ENCODE measurements around the gene TP53I13.

Gene TP53I13

DNA sequence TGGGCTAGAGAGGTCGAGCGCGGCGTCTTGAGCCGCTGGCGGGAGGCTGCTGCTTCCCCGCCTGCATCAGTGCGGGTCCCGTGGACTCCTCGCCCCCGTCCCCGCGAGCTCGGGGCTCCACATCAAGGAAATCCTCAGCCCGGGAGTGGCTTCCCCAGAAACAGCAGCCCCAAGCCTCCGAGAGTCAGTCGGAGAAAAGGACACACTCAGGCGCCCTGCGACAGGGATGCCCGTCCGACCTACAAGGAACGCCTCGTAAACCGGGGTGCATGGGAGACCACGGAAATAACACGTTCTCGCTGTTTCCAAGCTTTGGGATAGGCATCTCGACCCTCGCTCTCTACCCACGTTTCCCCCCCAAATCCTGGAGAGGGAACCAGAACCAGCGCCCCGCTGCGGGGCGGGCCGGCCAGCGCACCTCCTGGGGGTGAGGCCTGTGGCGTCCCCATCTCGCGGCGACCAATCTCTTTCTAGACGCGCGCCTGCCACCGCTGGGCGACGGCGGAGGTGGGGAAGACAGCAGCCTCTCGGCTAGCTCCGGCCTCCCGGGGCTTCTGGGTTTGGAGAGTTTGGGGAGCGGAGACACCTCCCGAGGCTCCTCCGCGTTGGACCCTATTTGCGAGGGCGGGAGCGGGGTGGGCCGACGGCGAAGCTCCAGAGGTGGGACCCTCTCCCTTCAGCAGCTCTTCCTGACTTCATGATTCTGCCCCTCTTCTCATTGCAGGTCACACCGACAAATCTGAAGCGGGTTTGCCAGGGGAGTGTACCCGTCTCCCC lies 759 bp upstream of the TP53I13 start:
- peak; percentile 78 for DNase-seq

DNA sequence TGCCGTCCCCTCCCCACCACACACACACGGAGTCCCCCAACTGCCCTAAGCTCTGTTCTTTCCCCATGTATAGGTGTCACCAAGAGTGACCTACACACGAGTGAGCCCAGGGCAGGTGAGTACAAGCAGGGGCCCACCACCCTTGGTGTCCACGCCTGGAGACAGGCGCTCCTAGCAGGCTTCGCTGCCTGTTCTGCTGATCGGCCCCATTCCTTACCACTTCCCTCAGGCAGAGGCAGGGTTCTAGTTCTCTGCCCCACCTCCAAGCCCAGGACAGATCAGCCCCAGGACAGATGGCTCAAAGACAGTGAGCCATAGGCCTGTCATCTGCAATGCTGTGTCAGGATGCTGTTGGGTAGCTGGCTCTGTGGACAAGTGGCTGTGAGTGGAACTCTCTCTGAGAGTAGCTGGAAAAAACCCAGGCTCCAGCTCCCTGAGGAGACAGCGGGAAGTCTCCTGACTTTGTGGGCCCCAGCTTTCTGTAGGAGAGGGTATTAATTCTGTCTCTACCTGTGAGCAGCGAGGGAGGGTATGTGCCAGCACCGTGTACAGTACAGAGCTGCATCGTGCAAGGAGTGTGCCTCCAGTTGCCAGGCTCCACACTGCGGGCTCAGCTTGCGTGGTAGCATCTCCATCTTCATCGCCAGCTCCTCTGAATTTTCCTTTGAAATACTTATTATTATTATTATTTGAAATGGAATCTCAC lies 897 bp downstream of the TP53I13 start:
- no peak for DNase-seq

DNA sequence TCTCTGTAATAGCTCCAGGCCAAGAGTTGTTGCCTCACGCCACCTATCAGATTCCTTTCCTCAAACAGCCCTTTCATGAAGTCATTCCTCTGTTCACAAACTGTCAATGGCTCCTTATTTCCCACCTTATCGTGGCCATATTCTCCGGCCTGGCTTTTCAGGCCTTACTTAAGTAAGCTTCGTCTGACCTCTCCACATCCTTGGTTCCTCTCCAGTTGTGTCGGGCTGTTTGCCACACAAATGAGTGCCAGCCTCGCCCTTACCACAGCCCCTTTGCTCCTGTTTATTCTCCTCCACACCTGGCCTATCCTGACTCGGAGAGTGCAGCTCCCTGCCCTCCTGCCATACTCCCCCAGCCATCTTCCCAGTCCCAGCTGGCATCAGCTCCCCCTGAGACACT lies 2.0 kb downstream of the TP53I13 start:
- no peak for DNase-seq

DNA sequence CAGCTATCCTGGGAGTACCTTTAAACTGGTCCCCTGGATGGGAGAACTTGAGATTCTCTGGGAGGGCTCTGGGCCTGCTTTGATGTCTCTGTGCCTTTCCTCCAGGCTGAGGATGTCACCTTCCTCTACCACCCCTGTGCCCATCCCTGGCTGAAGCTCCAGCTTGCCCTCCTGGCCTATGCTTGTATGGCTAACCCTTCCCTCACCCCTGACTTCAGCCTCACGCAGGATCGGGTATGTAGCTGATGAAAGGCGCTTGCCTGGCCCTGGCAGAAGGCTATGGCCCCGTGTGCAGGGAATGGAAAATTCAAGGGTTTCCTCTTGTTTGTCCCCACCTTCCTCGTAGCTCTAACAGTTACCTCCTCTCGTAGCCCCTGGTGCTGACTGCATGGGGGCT lies 3.0 kb downstream of the TP53I13 start:
- no peak for DNase-seq

DNA sequence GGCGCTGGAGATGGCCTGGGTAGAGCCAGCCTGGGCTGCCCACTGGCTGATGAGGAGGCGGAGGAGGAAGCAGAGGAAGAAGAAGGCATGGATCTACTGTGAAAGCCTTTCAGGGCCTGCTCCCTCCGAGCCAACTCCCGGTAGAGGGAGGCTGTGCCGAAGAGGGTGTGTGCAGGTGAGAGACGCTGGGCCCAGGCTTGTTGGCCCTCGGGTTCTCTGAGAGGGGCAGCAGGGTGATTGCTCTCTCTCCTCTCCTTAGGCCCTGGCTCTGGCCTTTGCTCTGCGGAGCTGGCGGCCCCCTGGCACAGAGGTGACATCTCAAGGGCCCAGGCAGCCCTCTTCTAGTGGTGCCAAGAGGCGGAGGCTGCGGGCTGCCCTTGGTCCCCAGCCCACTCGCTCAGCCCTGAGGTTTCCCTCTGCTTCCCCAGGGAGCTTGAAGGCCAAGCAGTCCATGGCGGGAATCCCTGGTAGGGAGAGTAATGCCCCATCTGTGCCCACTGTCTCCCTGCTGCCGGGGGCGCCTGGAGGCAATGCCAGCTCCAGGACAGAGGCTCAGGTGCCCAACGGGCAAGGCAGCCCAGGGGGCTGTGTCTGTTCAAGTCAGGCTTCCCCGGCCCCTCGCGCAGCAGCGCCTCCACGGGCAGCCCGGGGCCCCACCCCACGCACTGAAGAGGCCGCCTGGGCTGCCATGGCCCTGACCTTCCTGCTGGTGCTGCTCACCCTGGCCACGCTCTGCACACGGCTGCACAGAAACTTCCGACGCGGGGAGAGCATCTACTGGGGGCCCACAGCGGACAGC lies 3.6 kb downstream of the TP53I13 start:
- DNase-seq, result no peak

DNA sequence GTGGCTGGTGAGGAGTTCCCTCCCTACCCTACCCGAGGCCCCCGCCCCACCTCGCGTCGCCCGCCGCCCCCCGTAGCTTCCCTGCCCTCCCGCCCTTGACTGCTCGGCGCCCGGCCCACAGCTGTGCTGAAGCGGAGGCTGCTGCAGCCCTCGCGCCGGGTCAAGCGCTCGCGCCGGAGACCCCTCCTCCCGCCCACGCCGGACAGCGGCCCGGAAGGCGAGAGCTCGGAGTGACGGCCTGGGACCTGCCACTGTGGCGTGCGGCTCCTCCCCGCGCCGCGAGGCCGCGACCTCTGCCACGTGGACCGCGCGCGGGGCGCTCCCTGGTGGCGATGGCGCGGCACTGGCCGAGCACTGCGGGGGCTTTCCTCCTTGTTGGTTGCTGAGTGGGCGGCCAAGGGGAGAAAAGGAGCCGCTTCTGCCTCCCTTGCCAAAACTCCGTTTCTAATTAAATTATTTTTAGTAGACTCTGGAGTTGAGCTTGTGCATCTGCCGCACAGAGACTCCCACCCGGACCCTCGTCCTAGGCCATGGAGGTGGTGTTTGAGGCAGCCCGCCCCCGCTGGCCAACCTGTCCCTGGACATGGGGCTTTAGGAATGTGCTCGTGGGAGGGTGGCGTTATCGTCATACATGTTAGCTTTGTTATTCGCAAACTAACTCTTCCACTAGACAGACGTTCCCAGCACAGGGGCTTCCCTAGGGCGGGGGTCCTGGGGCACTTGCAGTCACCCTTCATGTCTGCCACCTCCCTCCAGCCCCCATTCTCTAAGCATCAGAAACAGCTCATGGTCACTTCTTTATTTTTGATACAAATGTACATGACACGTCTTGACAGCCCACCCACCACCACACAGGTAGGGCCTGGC lies 4.4 kb downstream of the TP53I13 start:
- peak; percentile 51 for DNase-seq

DNA sequence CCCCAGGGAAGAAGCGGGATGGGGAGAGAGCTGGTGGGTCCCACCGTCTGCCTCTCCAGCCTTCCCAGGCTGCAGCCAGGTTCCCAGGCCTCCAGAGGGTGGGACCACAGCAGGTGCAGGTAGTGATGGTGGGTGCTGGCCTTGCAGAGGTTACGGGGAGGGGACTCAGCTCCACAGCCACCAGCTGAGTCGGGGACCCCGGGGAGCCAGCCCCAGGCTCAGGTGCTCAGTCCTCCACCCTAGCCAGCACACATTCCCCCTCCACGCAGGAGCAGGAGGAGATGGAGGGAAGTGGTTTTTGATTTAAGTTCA lies 5.0 kb downstream of the TP53I13 start:
- DNase-seq, result no peak

DNA sequence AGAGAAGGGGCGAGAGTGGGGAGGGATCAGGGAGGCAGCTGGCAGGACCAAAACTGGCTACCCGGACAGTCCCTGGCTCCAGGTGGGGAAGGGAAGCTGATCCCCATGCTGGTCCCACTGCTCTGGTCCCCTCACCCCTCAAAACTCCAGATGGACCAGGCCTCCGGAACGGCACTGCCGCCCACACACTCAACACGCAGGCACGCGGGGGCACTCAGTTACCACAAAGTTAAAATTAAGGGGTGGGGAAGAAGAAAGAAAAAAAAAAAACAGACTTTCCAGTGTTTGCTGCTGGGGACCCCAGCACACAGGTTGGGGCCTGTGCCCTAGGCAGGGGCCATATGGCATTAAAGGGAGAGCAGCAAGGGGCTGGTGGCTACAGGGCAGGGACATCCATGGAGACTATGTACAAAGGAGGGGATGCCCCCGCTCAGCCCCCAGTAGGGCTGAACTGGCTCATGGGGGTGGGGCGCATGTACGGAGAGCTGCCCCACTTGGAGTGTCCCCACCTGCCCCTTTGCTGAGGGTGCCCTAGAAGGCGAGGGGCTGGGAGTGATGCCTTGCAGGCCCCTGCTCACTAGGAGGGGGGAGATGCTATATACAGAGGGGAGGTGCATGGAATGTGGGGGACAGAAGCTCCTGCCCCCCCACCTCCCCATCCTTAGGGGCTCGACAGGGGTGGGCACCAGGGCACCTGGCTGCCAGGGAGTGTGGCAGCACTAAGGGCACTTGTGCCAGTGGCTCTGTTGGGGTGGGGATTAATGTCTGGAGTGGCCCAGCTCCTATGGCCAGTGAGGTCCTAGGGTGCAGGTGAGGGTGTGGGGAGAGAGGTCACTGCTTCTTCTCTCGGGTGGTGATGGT lies 5.6 kb downstream of the TP53I13 start:
- no peak for DNase-seq

DNA sequence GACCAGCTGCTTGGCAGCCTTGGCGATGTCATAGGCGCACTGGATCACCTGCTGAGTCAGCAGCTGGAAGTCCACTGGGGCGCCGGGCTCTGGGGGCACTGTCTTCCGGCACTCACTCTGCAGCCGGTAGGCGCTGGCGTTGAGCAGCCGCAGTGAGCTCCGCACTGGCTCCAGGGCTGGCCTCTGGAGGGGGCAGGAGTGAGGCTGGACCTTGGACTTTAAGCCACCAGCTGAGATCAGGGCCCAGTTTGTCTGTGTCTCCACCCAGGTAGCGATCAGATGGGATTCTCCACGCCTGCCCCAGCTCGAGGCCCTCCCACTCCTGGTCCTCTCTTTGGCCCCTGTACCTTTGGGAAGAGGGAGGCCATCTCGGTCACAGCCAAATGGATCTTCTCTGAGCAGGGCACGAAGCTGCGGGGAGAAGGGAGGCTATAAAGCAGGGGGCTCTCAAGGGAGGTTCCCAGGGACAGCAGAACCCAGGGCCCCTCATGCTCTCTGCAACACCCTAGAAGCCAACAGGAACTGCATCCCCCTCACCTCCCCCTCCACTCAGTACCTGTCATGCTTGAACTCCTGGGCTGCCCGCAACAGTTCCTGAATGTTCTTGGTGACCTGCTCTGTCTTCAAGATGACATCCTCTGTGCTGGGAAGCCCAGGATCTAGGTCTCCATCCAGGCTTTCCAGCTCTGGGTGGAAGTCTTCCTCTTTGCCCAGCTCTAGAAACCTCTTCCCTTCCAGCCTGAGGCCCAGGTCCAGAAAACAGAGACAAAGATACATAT lies 6.4 kb downstream of the TP53I13 start:
- no peak for DNase-seq

DNA sequence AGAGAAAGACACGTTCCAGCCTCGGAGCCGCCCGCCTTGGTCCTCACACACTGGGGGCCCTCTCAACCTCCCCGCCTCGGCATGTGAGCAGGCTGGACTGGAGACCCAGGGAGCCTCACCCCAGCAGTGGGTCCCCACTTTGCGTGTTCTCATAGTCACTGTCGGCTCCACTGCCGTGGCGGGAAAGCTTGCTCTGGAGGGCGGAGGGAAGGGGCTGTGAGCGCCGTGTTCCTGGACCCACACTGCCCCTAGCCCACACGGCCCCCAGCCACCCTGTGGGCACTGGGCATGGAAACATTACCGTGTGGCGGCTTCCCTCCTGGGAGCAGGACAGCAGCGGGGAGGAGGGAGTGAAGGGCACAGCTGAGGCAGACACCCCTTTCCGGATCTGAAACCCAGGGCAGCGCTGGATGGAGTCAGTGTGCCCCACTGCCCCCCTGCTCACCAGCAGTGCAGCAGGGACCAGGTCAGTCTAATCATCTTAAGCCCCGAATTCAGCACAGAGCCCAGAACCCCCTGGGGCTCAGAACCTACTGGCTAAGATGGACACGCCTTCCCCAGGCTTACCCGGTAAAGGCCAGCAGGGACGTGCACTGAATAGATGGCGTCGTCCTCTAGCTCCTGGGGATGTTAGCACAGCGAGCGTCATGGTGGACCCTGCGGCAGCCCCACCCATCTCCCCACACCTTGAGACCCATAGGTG lies 7.2 kb downstream of the TP53I13 start:
- no peak for DNase-seq

DNA sequence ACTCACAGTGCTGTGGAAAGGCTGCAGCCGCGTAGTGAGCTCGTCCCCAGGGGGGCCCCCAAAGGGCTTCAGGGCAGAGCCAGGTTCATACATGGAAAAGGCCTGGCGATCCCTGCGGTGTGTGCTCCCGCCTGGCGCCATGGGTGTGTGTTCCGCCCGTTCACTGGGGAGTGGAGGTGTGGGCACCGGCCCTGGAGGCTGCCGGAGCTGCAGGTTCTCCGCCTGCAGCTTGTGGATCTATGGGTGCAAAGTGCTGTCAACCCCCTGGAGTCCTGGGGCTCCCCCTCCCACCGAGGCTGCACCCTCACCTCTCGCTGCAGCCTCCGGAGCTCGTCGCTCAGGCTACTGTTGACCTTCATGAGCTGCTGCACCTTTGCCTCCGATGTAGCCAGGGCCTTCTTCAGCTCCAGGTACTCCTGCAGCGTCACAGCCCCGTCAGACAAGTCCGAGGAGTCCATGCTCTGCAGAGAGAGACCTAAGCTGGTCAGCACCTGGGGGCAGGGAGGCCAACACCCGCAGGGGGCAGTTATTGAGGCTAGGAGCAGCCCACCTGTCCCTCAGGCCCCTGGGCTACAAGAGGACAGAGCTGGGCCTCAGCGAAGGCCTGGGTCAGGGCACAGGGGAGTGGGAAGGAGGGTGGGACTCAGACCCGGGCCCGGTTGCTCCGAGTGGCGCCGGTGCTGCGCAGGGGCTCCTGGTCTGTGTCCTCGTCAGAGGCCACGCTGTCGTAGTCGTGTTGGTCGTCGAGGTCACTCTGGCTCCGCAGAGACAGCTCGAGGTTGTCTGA lies 7.9 kb downstream of the TP53I13 start:
- DNase-seq, result no peak

DNA sequence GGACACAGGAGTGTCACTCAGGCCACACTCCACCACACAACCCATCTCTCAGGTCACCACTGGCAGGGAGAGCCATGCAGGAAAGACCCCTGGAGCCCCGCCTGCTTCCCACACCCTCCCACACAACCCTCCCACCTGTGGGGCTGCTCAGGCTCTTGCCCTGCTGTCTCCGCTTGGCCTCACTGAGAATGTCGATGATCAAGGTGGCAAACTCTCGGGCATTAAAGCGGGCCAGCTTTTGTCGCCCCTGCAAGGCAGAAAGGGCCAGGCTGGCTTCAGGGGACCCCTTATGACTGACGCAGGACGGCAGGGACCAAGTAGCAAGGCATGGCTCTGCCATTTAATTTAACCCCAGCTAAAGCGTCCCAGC lies 8.5 kb downstream of the TP53I13 start:
- DNase-seq, result no peak

DNA sequence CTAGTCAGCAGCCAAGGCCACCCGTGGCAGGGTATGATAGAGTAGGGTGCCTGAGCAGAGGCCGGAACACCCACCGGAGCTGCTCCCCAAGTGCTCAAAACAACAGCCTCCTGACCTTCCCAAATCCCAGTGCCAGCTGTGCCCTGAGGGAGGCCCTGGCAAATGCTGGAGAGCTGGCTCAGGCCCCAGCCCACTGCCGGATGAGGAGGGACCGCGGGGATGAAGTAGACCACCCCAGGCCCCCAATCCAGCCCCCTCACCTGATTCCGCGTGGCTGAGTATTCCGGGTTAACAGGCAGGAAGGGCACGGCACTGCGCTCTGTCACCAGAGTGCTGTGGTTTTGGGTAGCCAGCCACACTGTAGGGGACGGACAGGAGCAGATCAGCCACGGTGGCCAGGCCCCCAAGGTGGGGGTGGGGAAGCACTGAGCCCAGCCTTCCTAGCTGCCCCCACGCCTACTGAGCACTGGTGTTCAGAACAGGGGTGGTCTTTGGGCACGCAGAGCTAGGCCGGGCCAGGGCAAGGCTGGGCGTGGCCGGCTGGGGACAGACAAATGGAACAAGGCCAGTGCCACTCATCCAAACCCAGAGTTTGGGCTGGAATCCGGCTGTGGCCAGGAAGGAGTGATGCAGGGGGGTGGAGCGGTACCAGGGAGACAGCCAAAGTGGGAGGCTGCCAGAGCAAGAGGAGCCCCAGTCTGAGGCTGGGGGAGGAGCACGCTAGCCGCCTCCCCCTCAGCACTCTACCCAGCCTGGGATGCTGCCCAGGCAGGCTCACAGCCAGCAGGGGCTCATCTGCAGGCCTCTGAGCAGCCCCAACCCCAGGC lies 9.1 kb downstream of the TP53I13 start:
- DNase-seq, result no peak

DNA sequence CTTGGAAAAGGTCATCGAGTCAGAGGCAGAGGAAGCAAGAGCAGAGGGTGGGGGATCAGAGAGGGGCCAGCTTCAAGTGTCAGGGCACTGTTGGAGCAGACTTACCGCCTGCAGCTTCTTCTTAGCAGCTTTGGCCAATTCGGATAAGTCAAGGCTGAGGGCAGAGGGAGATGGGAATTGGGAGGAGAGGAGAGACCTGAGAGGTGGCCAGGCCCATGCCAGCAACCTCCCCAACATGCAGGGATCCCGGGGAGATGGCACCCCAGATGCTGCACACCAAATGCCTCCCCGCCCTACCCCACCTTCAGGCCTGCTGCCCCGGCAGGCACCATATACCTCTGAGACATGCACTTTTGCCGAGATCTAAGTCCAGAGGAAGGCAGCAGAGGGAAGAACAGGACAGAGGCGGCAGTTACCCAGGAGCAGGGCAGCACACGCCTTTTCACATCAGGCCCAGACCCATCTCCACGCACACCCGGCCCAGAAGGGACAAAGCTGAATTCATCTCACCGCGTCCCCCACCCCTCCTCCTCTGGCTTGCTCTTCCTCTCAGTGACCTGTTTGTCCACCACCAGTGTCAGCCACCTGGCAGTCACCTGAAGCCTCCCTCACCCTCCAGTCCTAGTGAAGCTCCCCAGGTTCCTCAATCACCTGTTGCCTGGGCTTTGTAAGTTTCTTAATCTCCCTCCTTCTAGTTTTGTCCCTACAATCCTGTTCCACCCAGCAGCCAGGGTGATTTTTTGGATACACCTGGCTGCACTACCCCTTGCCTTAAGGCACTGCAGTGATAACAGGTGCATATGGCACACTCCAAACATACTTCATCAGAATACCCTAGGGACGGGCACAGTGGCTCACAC lies 10.4 kb downstream of the TP53I13 start:
- no peak for DNase-seq

DNA sequence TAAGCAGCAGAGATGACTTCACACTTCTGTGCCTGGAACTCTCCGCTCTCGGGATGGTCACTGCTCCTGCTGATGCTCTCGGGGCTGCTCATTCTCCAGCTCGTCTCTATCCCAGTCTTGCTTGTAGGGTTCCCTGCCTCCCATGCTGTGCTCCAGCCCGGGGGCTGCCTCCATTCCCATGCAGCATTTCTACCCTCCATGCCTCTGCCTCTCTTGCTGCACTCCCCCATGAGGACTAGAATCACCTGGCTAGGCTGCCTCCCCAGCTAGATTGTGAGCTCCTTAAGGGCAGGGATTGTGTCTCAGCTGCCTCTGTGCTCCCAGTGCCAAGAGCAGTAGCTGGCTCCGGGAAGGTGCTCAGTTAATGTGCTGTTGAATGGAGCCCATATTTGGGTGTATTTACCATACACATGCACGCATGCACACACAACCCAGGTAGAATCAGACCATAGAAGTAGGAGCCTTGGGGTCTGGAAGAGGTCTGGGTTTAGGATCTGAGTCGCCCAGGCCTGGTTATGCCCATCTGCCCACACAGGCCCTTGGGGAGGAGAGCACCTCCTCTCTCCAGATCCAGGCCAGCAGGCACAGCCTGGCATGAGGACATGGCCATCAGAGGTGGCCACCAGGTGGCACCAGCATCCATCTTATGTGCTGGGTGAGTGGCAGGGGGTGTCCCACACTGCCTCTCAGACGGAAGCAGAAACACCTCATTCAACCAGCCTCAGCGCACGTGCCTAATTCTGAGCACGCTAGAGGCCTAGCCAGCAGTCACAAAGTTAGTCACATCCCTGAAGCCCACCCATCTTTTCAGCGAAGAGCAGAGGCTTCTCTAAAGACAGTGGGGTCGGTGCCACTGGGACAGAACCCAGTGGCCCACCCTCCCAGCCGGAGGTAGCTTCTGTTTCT lies 11.6 kb downstream of the TP53I13 start:
- DNase-seq, result peak; percentile 92

DNA sequence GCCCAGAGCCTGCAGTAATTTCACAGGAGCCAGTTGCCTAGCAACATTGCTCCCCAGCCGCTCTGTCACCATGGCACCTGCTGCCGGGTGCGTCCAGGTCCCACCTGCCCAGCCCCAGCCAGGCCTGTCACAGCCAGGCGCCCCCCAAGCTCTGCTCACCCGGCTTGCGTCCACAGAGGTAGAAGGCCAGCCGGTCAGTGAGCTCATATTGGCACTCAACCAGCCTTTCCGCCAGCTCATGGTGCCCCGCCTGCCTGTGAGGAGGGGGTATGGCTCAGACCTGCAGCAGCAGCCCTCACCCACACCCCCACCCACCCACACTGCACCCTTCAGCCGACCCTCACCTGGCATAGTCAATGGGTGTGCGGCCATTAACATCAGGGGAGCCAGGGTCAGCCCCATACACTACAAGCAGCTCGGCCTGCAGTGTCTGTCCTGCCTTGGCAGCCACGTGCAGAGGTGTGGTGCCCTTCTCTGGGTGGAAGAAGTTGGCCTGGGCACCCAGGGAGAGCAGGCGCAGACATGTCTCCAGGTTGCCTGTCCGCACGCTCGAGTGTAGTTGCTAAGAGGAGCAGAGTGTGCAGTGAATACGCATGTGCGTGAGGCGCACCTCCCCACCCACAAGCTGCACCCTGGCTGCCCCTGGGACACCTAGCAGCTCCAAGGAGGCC lies 13.2 kb downstream of the TP53I13 start:
- no peak for DNase-seq

Measured in stimulated activated CD4-positive, alpha-beta T cell treated with anti-CD3 and anti-CD28 coated beads, Interleukin-4, amount 100 ng/mL, for 24 hours (primary cell).